HTR-8/SVneo (cell line): ENCODE results near the gene EVC2.

Source experiments
- DNase-seq: peaks from one replicate; pipeline ENCODE4 v3.0.0; 2011; ENCODE audit warnings: low spot score, mixed read lengths; ENCODE audit not compliant: insufficient read length
- FAIRE-seq: peaks from 2 replicates; lab custom pipeline; 2011; peaks lifted over from hg19 to GRCh38; lab: Jason Lieb, UNC

Gene EVC2

DNA sequence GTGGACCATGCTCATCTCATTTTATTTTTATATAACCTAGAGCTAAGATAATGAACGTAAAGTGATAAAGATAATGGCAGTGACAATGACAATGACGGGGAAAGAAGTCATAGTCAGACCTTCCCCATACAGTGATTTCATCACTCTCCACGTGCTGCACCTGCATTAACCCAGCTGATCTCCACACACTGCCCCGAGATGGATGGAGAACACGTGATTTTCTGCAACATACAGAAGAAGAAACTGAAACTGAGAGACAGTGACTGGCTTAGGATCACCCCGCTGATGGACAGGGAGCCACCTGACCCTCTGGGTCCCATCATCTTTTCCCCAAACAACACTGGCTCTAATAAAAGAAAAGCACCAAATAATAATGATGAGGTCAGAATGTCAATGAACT, 22.0 kb downstream of the EVC2 start:
- no peak for FAIRE-seq

GRCh38 chr4:5685296-5685695, 23.1 kb downstream of the EVC2 start:
- FAIRE-seq, result no peak
- no peak for DNase-seq

More for the DNA sequence above, 22.0 kb downstream of the EVC2 start:
- DNase-seq, result no peak

GRCh38 chr4:5683566-5683965, 24.8 kb downstream of the EVC2 start:
- no peak for FAIRE-seq
- no peak for DNase-seq

DNA sequence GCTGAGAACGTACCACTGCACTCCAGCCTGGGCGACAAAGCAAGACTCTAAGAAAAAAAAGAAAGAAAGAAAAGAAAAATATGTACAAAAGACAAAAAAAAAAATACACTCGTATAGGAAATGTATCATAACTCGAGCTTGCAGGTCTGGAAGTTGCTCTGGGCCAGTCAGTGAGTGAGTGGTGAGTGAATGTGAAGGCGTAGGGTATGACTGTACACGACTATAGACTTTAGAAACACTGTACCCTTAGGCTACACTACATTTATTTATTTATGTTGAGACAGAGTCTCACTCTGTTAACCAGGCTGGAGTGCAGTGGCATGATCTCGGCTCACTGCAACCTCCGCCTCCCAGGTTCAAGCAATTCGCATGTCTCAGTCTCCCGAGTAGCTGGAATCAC, 29.4 kb downstream of the EVC2 start:
- no peak for FAIRE-seq

GRCh38 chr4:5676763-5677162, 31.6 kb downstream of the EVC2 start:
- no peak for FAIRE-seq
- no peak for DNase-seq

More for the DNA sequence above, 29.4 kb downstream of the EVC2 start:
- DNase-seq, result no peak

DNA sequence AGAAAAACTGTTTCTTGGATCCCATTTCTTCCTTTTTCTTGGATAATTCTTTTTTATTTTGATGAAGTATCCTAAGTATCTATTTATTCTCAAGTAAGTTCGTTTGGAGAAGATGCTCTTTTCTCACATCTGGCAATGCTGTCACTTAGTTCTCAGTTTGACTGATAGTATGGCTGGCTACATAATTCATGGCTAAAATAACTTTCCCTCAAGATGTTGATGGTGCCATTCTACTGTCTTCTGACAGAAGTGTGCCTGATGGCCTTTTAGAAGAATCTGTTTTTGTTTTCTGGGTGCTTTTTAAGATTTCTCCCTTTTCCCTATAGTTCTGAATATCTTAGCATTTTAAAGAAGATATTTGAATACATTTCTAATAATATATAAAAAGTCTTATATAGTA, 41.6 kb downstream of the EVC2 start:
- DNase-seq (no peak), FAIRE-seq (no peak)

GRCh38 chr4:5664778-5665177, 43.6 kb downstream of the EVC2 start:
- DNase-seq (no peak), FAIRE-seq (no peak)

DNA sequence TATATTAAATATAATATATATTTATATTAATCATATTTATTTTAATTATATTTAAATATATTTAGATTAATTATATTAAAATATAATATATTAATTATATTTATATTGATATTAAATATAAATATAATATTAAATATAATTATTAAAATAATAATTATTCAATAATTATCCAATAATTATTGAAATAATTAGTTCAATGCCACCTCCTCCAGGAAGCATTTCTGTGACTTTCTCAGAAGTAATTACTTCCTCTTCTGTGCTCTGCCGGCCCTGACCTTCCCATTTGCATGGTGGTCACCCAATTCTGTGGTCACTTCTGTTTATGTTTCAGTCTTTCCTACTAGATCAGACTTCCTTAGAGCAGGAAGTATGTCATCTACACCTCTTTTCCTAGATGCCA, 45.8 kb downstream of the EVC2 start:
- DNase-seq (no peak), FAIRE-seq (no peak)

DNA sequence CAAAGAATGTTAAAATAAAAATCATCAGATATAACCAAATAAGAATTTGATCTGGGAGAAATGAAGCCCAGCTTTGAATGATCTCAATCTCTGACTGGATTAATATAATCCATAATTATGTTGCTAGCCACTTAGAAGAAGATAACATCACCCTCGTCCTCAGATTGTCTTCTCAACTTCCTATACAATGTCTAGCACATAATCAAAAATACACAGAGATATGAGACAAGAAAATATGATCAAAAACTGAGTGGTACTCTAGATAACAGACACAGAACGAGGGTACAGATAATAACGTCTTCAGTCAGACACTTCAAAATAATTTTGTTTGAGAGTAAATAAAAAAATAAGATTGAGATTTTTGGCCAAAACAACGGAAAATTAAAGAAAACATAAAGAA, 47.1 kb downstream of the EVC2 start:
- FAIRE-seq (no peak), DNase-seq (no peak)

- FAIRE-seq (no peak), DNase-seq (no peak)
Observed at GRCh38 chr4:5660185-5660584, 48.2 kb downstream of the EVC2 start.

DNA sequence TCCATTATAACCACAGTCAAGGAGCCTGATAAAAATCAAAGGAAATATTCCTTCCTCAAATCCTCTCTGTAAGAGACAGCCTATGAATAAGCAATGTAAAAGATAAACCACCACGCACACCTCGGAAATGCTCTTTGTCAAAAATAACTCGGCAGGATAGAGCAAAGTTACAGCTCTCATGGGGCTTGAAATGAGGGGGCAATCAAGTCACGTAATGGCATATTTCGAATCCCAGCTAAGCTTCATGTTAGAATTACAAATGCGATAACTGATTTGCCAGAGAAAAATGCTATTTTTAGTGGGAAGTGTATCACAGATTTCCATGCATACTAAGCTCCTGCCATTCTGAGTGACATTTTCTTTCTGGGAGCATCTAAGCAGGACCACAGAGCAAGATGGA, 49.4 kb downstream of the EVC2 start:
- FAIRE-seq (no peak), DNase-seq (no peak)

DNA sequence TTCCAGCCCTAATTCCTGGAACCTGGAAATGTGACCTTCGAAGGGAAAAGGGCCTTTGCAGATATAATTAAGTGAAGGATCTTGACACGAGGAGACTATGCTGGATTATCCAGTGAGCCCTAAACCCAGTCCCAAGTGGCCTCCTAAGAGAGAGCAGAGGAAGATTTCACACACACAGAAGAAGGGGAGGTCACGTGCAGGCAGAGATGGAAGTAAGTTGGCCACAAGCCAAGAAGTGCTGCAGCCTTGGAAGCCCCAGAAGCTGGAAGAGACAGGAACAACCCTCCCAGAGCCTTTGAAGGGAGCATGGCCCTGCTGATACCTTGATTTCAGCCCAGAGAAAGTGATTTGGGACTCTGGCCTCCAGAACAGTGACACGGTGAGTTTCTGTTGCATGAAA, 51.9 kb downstream of the EVC2 start:
- DNase-seq (no peak), FAIRE-seq (no peak)

DNA sequence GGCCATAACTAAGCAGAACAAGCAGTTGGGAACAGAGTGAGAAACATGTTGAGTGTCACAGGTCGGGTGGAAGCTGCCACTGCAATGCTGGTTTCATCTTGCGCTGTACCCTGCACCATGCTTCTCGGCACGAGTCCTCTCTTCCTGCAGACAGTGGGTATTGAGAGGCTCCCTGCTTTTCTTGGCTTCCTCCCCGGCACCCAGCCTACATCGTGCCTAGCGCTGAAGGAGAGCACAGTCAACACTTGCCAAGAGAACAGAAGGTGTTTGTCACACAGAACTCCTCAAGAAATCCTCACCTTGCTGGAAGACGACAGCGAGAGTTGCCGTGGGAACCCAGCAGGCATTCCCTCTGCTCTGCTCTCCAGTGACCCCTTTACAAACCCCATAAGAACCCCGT, 53.6 kb downstream of the EVC2 start:
- FAIRE-seq (no peak), DNase-seq (no peak)

- FAIRE-seq (peak; percentile 4), DNase-seq (no peak)
Observed at GRCh38 chr4:5651089-5651488, 57.3 kb downstream of the EVC2 start.

DNA sequence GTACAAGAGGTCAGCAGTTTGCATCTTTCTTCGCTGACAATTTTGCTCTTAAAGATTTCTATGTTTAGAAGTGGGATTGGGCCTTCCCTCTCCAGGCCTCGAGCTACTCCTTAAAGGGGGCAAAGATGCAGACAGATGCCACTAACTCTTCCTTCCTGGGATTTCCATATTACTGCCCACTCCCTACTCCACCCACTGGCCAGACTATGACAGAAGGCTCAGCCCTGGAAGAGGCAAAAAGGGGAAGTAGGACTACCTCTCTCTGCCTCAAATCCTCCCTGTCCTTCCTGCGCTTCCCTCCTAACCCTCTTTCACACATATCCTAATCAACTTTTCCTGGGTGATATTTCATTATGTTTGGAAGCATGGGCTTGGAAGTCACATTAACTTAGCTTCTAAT, 58.3 kb downstream of the EVC2 start:
- FAIRE-seq (no peak), DNase-seq (no peak)

GRCh38 chr4:5647351-5647750, 61.0 kb downstream of the EVC2 start:
- no peak for DNase-seq
- no peak for FAIRE-seq

- no peak for FAIRE-seq
Observed at GRCh38 chr4:5640096-5640495, 68.3 kb downstream of the EVC2 start.

GRCh38 chr4:5639556-5639955, 68.8 kb downstream of the EVC2 start:
- FAIRE-seq, result no peak

More at GRCh38 chr4:5640096-5640495, 68.3 kb downstream of the EVC2 start:
- no peak for DNase-seq

GRCh38 chr4:5638976-5639375, 69.4 kb downstream of the EVC2 start:
- DNase-seq (no peak), FAIRE-seq (no peak)

More at GRCh38 chr4:5639556-5639955, 68.8 kb downstream of the EVC2 start:
- DNase-seq, result no peak

GRCh38 chr4:5638316-5638715, 70.0 kb downstream of the EVC2 start:
- DNase-seq (no peak), FAIRE-seq (no peak)

DNA sequence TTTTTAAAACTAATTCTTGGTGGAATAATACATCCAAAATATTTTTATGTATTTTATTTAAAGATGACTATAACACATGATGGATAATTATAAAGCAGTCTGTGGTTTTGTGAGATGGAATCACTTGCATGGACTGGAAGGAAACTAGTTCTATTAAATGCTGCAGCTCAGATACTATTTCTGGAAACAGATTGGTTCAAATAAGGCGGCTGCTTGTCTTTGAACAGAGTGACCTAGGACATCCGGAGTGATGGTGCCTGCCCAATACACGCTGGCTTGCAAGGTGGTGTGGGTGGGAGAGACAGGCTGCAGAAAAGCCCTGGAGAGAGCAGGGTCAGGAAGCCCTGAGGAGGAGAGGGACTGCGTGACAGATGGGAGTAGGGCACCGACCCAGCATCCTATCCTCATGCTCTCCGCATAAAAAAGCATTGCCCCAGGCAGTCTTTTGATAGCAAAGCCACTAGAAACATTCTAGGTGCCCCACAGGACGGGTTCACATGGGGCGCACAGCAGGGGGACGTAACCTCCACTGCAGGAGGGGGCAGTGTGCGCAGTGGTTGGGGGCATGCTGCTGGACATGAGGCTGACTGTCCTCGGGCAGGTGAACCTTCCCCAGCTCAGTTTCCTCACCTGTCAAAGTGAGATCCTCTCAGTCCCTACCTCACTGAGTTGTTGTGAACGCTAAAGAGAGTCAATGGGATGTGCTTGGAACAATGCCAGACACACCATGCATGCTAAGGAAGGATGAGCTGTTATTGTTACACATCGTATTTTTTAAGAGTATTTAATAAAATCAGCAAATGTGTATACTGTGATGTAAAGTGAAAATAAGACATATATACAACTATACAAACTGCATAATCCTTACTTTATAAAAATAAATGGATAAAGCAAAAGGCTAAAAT, 71.3 kb downstream of the EVC2 start:
- DNase-seq (no peak), FAIRE-seq (no peak)

DNA sequence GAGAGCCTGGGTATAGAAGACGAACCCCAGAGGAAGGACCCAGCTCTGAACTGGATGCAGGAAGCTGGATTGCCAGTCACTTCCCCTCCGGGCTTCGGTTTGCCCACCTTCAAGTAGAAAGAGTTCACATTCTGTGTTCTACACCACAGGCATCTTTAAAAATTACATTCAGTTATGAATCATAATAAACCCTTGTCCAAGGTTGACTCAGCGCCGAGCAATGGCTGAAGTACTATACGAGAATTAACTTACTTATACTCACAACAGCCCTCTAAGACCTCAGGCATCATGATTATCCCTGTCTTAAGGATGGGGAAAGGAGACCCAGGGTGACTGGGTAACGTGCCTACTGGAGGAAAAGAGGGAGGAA, 72.5 kb downstream of the EVC2 start:
- peak; percentile 40 for DNase-seq
- FAIRE-seq, result no peak
